ENCODE data around the gene KCNH8.

Gene KCNH8

GRCh38 chr3:19248143-19248542 lies 99.8 kb downstream of the KCNH8 start:
- Histone ChIP-seq H3K9me3 (ENCODE audit: insufficient read depth, low read length) (peaks cover 4% of the 10 kb centered on the region; the same call in 1 of the 2 replicates), H4K20me1 (ENCODE audit: insufficient read depth, low read length) (no peaks in the 10 kb centered on the region), H3K4me1 (ENCODE audit: low read length) (peaks cover 22% of the 10 kb centered on the region), H3K27me3 (ENCODE audit: low read depth, low read length) (no peaks in the 10 kb centered on the region), H3K4me2 (ENCODE audit: low read length) (peak overlapping the region; percentile 38), H2AFZ (ENCODE audit: low read depth, low read length) (peak overlapping the region; percentile 27; the same call in 1 of the 2 replicates), H3K79me2 (ENCODE audit: low read length) (no peaks in the 10 kb centered on the region), H3K27ac (ENCODE audit: low read length) (no peak overlapping the region), H3K36me3 (replicated peaks; ENCODE audit: low read depth, low read length) (no peaks in the 10 kb centered on the region), H3K4me3 (ENCODE audit: low read length) (no peak overlapping the region), H3K9ac (ENCODE audit: low read length) (no peak overlapping the region)
- TF ChIP-seq EZH2phosphoT487 (IDR thresholded peaks at IDR 0.05; ENCODE audit: low read depth) (no peak), CTCF (IDR thresholded peaks at IDR 0.05; ENCODE audit: low read depth, low read length) (no peak)

GRCh38 chr3:19248767-19249166 lies 100.5 kb downstream of the KCNH8 start:
- peaks cover 4% of the 10 kb centered on the region; the same call in 1 of the 2 replicates for H3K9me3 ChIP-seq (ENCODE audit: insufficient read depth, low read length)
- H2AFZ ChIP-seq (ENCODE audit: low read depth, low read length), result no peak overlapping the region
- no peaks in the 10 kb centered on the region for H3K79me2 ChIP-seq (ENCODE audit: low read length)
- peak overlapping the region; percentile 38; the same call in 1 of the 2 replicates for H3K4me2 ChIP-seq (ENCODE audit: low read length)
- peaks cover 22% of the 10 kb centered on the region for H3K4me1 ChIP-seq (ENCODE audit: low read length)
- H3K9ac ChIP-seq (ENCODE audit: low read length), result no peak overlapping the region
- H3K27ac ChIP-seq (ENCODE audit: low read length), result no peak overlapping the region
- no peak overlapping the region for H3K4me3 ChIP-seq (ENCODE audit: low read length)
- no peak for TF ChIP-seq EZH2phosphoT487 (IDR thresholded peaks at IDR 0.05; ENCODE audit: low read depth)
- no peak for TF ChIP-seq CTCF (IDR thresholded peaks at IDR 0.05; ENCODE audit: low read depth, low read length)
- H3K36me3 ChIP-seq (replicated peaks; ENCODE audit: low read depth, low read length), result no peaks in the 10 kb centered on the region
- H3K27me3 ChIP-seq (ENCODE audit: low read depth, low read length), result no peaks in the 10 kb centered on the region
- H4K20me1 ChIP-seq (ENCODE audit: insufficient read depth, low read length), result no peaks in the 10 kb centered on the region

- H3K79me2 ChIP-seq (ENCODE audit: low read length), result no peaks in the 10 kb centered on the region
- H3K27ac ChIP-seq (ENCODE audit: low read length), result no peak overlapping the region
- H3K4me2 ChIP-seq (ENCODE audit: low read length), result no peak overlapping the region
- no peaks in the 10 kb centered on the region for H4K20me1 ChIP-seq (ENCODE audit: insufficient read depth, low read length)
- TF ChIP-seq CTCF (IDR thresholded peaks at IDR 0.05; ENCODE audit: low read depth, low read length), result peak; percentile 46
- TF ChIP-seq EZH2phosphoT487 (IDR thresholded peaks at IDR 0.05; ENCODE audit: low read depth), result no peak
- no peaks in the 10 kb centered on the region for H3K9me3 ChIP-seq (ENCODE audit: insufficient read depth, low read length)
- no peak overlapping the region for H3K4me3 ChIP-seq (ENCODE audit: low read length)
- no peaks in the 10 kb centered on the region for H3K36me3 ChIP-seq (replicated peaks; ENCODE audit: low read depth, low read length)
- peaks cover 22% of the 10 kb centered on the region for H3K4me1 ChIP-seq (ENCODE audit: low read length)
- H3K9ac ChIP-seq (ENCODE audit: low read length), result no peak overlapping the region
- no peak overlapping the region for H2AFZ ChIP-seq (ENCODE audit: low read depth, low read length)
- H3K27me3 ChIP-seq (ENCODE audit: low read depth, low read length), result no peaks in the 10 kb centered on the region
These were observed 102.8 kb downstream of the KCNH8 start for GRCh38 chr3:19250959-19251610.

GRCh38 chr3:19254189-19254588 lies 105.9 kb downstream of the KCNH8 start:
- H3K36me3 ChIP-seq (replicated peaks; ENCODE audit: low read depth, low read length), result no peaks in the 10 kb centered on the region
- H3K27ac ChIP-seq (ENCODE audit: low read length), result no peak overlapping the region
- H3K79me2 ChIP-seq (ENCODE audit: low read length), result no peaks in the 10 kb centered on the region
- no peak overlapping the region for H3K9ac ChIP-seq (ENCODE audit: low read length)
- no peak overlapping the region for H3K4me3 ChIP-seq (ENCODE audit: low read length)
- no peaks in the 10 kb centered on the region; the same call in 1 of the 2 replicates for H3K4me1 ChIP-seq (ENCODE audit: low read length)
- H3K9me3 ChIP-seq (ENCODE audit: insufficient read depth, low read length), result no peaks in the 10 kb centered on the region
- H2AFZ ChIP-seq (ENCODE audit: low read depth, low read length), result no peak overlapping the region
- H3K27me3 ChIP-seq (ENCODE audit: low read depth, low read length), result no peaks in the 10 kb centered on the region
- no peak overlapping the region for H3K4me2 ChIP-seq (ENCODE audit: low read length)
- TF ChIP-seq EZH2phosphoT487 (IDR thresholded peaks at IDR 0.05; ENCODE audit: low read depth) (no peak), CTCF (IDR thresholded peaks at IDR 0.05; ENCODE audit: low read depth, low read length) (no peak)
- no peaks in the 10 kb centered on the region for H4K20me1 ChIP-seq (ENCODE audit: insufficient read depth, low read length)

Data from OCI-LY3 (cell line).